Gastrocnemius medialis (tissue), 4 donors: ENCODE measurements around the gene SHOC2. TPM values are rescaled to one million over a fixed set of nuclear protein-coding genes. Genes with fewer than 3 reads are reported as not detected.

Experiments used
- ATAC-seq, 2 donors: fragments of 150-250 bp; one replicate each; pipeline ENCODE4 v1.9.1; 2016
- DNase-seq, 2 donors: peaks; one replicate each; pipeline ENCODE4 v3.0.0-alpha.2; 2019
- H3K27ac ChIP-seq, 4 donors: fragments of 200-600 bp; sonication (generic); 1 replicate in 1 of 4; 2 replicates in 3 of 4; pipeline ENCODE4 v1.5.1; 2016 to 2018; ENCODE audit warnings: mild to moderate bottlenecking in 2 of 4, moderate library complexity in 1 of 4
- H3K27me3 ChIP-seq, 3 donors: fragments of 200-600 bp; sonication (generic) in 2 of 3; 1 replicate in 1 of 3; 2 replicates in 2 of 3; pipeline versions ENCODE4 v1.5.1 to v1.6.0; 2016 to 2019; ENCODE audit warnings: mild to moderate bottlenecking in 1 of 3, moderate library complexity in 1 of 3
- H3K36me3 ChIP-seq, 2 donors: fragments of 200-600 bp; sonication (generic) in 1 of 2; one replicate each; pipeline ENCODE4 v1.5.1; 2017 to 2018
- H3K4me1 ChIP-seq, 2 donors: fragments of 200-600 bp; sonication (generic) in 1 of 2; one replicate each; pipeline ENCODE4 v1.5.1; 2016 to 2017; ENCODE audit warnings: mild to moderate bottlenecking in 2 of 2
- H3K4me3 ChIP-seq, 4 donors: fragments of 200-600 bp; sonication (generic) in 3 of 4; 1 replicate in 1 of 4; 2 replicates in 3 of 4; pipeline ENCODE4 v1.5.1; 2016 to 2019; ENCODE audit warnings: mild to moderate bottlenecking in 2 of 4
- H3K9me3 ChIP-seq, 3 donors: fragments of 200-600 bp; sonication (generic) in 2 of 3; 1 replicate in 1 of 3; 2 replicates in 2 of 3; pipeline ENCODE4 v1.5.1; 2016 to 2019
- CTCF ChIP-seq, 5 experiments: fragments of 450-650 bp in 3 of 5; fragments of 200-600 bp in 2 of 5; sonication (generic) in 2 of 5; IDR thresholded peaks in 4 of 5; conservative IDR thresholded peaks in 1 of 5; 1 replicate in 4 of 5; 2 replicates in 1 of 5; pipeline ENCODE4 v1.5.1; 2016 to 2019; ENCODE audit warnings: antibody characterized with exemption in 5 of 5, mild to moderate bottlenecking in 3 of 5, moderate library complexity in 3 of 5
- POLR2A ChIP-seq, 2 donors: fragments of 450-650 bp; IDR thresholded peaks; one replicate each; pipeline ENCODE4 v1.6.1; 2017; ENCODE audit warnings: antibody characterized with exemption in 2 of 2, mild to moderate bottlenecking in 2 of 2, moderate library complexity in 2 of 2
- in situ Hi-C, 4 donors: fragments of 200-750 bp; cut with MboI; loops; one replicate each; pipeline versions ENCODE4 v1.15.0 to v1.8.0; 2017; ENCODE audit warnings: low sequenced_read_pairs in 4 of 4
- intact Hi-C: fragments of 100-400 bp; cut with DNase I; formaldehyde crosslinking; loops from one replicate; pipeline ENCODE4 v1.15.1; 2023; ENCODE audit warnings: low total_unique reads
- total RNA-seq, 4 donors: library from RNA; depleted of rRNA; stranded (reverse); fragments of >200 nt; gene quantifications; one replicate each; pipeline versions ENCODE4 v1.1.0 to v1.2.3, GENCODE V29; 2016

SHOC2 gene
- total RNA-seq, 4 donors from 2014 or later, result 35.3 to 51.5 (median 43.5) TPM

- TF ChIP-seq CTCF (IDR thresholded peaks at IDR 0.05 in 4 of 5, conservative IDR thresholded peaks at IDR 0.05 in 1 of 5) (no peak), POLR2A (IDR thresholded peaks at IDR 0.05) (no peak)
- no peak overlapping the region for H3K27ac ChIP-seq
- in situ Hi-C loops, result loop anchor here (5.0 to 25.0 kb wide), 5 partner anchors 92 to 585 kb away; partner anchors contain the start of gene SMNDC1 (in 1 of the 4)
- intact Hi-C loops, result no loop called here
- no peaks in the 10 kb centered on the region for H3K9me3 ChIP-seq
- no peak overlapping the region for H3K4me3 ChIP-seq
- no peaks in the 10 kb centered on the region for H3K4me1 ChIP-seq
- no peaks in the 10 kb centered on the region for H3K27me3 ChIP-seq
- H3K36me3 ChIP-seq, result peaks cover 0 to 40% of the 10 kb centered on the region in 2 donors
- DNase-seq, result no peak
- no peak for ATAC-seq
These were observed 22.2 kb upstream of the SHOC2 start for GRCh38 chr10:110897184-110897583.

- TF ChIP-seq CTCF (IDR thresholded peaks at IDR 0.05 in 4 of 5, conservative IDR thresholded peaks at IDR 0.05 in 1 of 5), result no peak
- no peak for TF ChIP-seq POLR2A (IDR thresholded peaks at IDR 0.05)
- H3K4me1 ChIP-seq, result no peaks in the 10 kb centered on the region
These were observed 21.0 kb upstream of the SHOC2 start for GRCh38 chr10:110898391-110898790.

GRCh38 chr10:110900983-110901382, 18.4 kb upstream of the SHOC2 start:
- Histone ChIP-seq H3K36me3 (peaks cover 0 to 36% of the 10 kb centered on the region in 2 donors), H3K27ac (no peak overlapping the region), H3K4me3 (no peak overlapping the region), H3K27me3 (no peaks in the 10 kb centered on the region), H3K4me1 (no peaks in the 10 kb centered on the region), H3K9me3 (no peaks in the 10 kb centered on the region)
- DNase-seq (no peak), ATAC-seq (no peak)
- TF ChIP-seq CTCF (IDR thresholded peaks at IDR 0.05 in 4 of 5, conservative IDR thresholded peaks at IDR 0.05 in 1 of 5), result no peak
- TF ChIP-seq POLR2A (IDR thresholded peaks at IDR 0.05), result no peak
- intact Hi-C loops, result no loop called here
- in situ Hi-C loops, result loop anchor here in 2 of 4 donors (5.0 to 25.0 kb wide), 2 partner anchors 99 to 589 kb away; partner anchors contain the start of gene SMNDC1 (in 1 of the 2)

More at GRCh38 chr10:110898391-110898790, 21.0 kb upstream of the SHOC2 start:
- Histone ChIP-seq H3K9me3 (no peaks in the 10 kb centered on the region), H3K4me3 (no peak overlapping the region), H3K27me3 (no peaks in the 10 kb centered on the region), H3K36me3 (peaks cover 0 to 40% of the 10 kb centered on the region in 2 donors), H3K27ac (no peak overlapping the region)
- DNase-seq, result no peak
- intact Hi-C loops, result no loop called here
- in situ Hi-C loops, result loop anchor here (5.0 to 25.0 kb wide), 5 partner anchors 94 to 586 kb away; partner anchors contain the start of gene SMNDC1 (in 1 of the 4)
- ATAC-seq, result no peak

- TF ChIP-seq POLR2A (IDR thresholded peaks at IDR 0.05) (no peak), CTCF (IDR thresholded peaks at IDR 0.05 in 4 of 5, conservative IDR thresholded peaks at IDR 0.05 in 1 of 5) (no peak)
- no peaks in the 10 kb centered on the region for H3K9me3 ChIP-seq
- in situ Hi-C loops (loop anchor here in 2 of 4 donors (5.0 to 25.0 kb wide), 2 partner anchors 100 to 590 kb away; partner anchors contain the start of gene SMNDC1 (in 1 of the 2)), intact Hi-C loops (no loop called here)
- no peak overlapping the region for H3K4me3 ChIP-seq
- peaks cover 0 to 25% of the 10 kb centered on the region in 2 donors for H3K36me3 ChIP-seq
- DNase-seq (no peak), ATAC-seq (no peak)
- H3K27ac ChIP-seq, result no peak overlapping the region
- H3K27me3 ChIP-seq, result no peaks in the 10 kb centered on the region
- no peaks in the 10 kb centered on the region for H3K4me1 ChIP-seq
These were observed 17.2 kb upstream of the SHOC2 start for GRCh38 chr10:110901954-110902819.
